SJCRH30 (cell line): Measurements from ENCODE around the gene CCHCR1. TPM values are rescaled to one million over a fixed set of nuclear protein-coding genes. Genes with fewer than 3 reads are reported as not detected.

Experiments used
- DNase-seq, 2 experiments: peaks; one replicate each; pipeline ENCODE4 v3.0.0-alpha.2; 2015 to 2020
- H3K27ac ChIP-seq: fragments of 250-450 bp; sonication (Bioruptor Pico); 2 replicates; pipeline ENCODE4 v1.5.1; 2020; ENCODE audit warnings: mild to moderate bottlenecking, moderate library complexity
- H3K27me3 ChIP-seq: fragments of 250-450 bp; sonication (Bioruptor Pico); 2 replicates; pipeline ENCODE4 v1.5.1; 2020; ENCODE audit warnings: mild to moderate bottlenecking, moderate library complexity
- H3K36me3 ChIP-seq: fragments of 250-450 bp; sonication (Bioruptor Pico); 2 replicates; pipeline ENCODE4 v1.5.1; 2020; ENCODE audit warnings: mild to moderate bottlenecking, moderate library complexity
- H3K4me1 ChIP-seq: fragments of 250-450 bp; sonication (Bioruptor Pico); 2 replicates; pipeline ENCODE4 v1.5.1; 2020; ENCODE audit warnings: mild to moderate bottlenecking, moderate library complexity
- H3K4me3 ChIP-seq: fragments of 250-450 bp; sonication (Bioruptor Pico); 2 replicates; pipeline ENCODE4 v1.5.1; 2020; ENCODE audit warnings: mild to moderate bottlenecking, moderate library complexity
- H3K9me3 ChIP-seq: fragments of 250-450 bp; sonication (Bioruptor Pico); replicated peaks from 2 replicates; pipeline ENCODE4 v1.5.1; 2020; ENCODE audit warnings: mild to moderate bottlenecking, moderate library complexity
- total RNA-seq: library from RNA; depleted of rRNA; stranded (reverse); fragments of >200 nt; shearing (Covaris generic); gene quantifications from 2 replicates; pipeline ENCODE4 v1.2.3, GENCODE V29; 2014

CCHCR1 gene
- total RNA-seq, 1 experiment from 2014 or later, result 26.6 TPM

DNA sequence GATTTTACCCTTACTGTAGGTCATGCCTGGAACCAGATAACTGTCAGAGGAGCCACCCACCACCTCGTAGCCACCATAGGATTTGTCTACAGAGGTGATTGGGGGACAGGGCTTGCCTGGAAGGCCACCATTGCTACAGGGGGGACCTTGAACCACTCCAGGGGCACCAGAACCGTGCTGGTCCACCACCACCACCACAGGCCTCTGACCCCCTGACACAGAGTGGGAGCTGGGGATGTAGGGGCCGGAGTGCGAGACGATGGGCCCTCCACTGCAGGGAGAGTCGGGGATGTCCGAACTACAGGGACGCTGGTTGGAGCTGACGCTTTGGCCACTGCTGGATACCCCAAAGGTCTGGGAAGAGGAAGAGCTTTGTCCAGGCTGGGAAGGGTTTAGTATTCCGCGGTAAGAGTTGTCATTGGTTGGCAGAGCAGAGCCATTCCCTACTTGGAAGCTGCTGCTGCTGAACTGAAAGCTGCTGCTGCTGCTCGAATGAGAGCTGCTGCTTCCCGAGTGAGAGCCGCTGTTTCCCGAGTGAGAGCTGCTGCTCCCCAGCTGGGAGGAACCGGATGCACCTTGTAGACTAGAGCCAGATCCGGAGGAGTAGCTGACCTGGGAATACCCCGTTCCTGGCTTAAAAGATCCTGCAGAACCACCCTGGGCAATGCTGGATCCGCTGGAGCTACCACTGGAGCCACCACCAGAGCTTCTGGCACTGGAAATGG lies 40.8 kb downstream of the CCHCR1 start:
- no peak overlapping the region for H3K27ac ChIP-seq
- no peak overlapping the region for H3K4me3 ChIP-seq

GRCh38 chr6:31115941-31116560 lies 41.6 kb downstream of the CCHCR1 start:
- H3K4me3 ChIP-seq, result no peak overlapping the region

More for the DNA sequence above, 40.8 kb downstream of the CCHCR1 start:
- no peaks in the 10 kb centered on the region for H3K9me3 ChIP-seq
- no peaks in the 10 kb centered on the region for H3K27me3 ChIP-seq
- DNase-seq, result no peak
- no peaks in the 10 kb centered on the region for H3K36me3 ChIP-seq
- peaks cover 35% of the 10 kb centered on the region for H3K4me1 ChIP-seq

GRCh38 chr6:31114970-31115849 lies 42.4 kb downstream of the CCHCR1 start:
- Histone ChIP-seq H3K27me3 (no peaks in the 10 kb centered on the region), H3K36me3 (no peaks in the 10 kb centered on the region), H3K4me1 (peaks cover 49% of the 10 kb centered on the region), H3K4me3 (peak overlapping the region; percentile 20; the same call in 1 of the 2 replicates), H3K27ac (peak overlapping the region; percentile 55), H3K9me3 (no peaks in the 10 kb centered on the region)
- DNase-seq, result peak in 1 of 2 experiments; percentile 55

More at GRCh38 chr6:31115941-31116560, 41.6 kb downstream of the CCHCR1 start:
- H3K36me3 ChIP-seq, result no peaks in the 10 kb centered on the region
- no peaks in the 10 kb centered on the region for H3K27me3 ChIP-seq
- no peak for DNase-seq
- H3K9me3 ChIP-seq, result no peaks in the 10 kb centered on the region
- H3K4me1 ChIP-seq, result peaks cover 43% of the 10 kb centered on the region
- no peak overlapping the region for H3K27ac ChIP-seq

- peak within 1 kb of the TSS; percentile 20; the same call in 1 of the 2 replicates for H3K4me3 ChIP-seq
- no peaks in the 10 kb centered on the region for H3K27me3 ChIP-seq
- H3K4me1 ChIP-seq, result peaks cover 49% of the 10 kb centered on the region
- peak; percentile 70 to 75 for DNase-seq
- H3K36me3 ChIP-seq, result no peaks in the 10 kb centered on the region
- H3K9me3 ChIP-seq, result no peaks in the 10 kb centered on the region
- H3K27ac ChIP-seq, result peak within 1 kb of the TSS; percentile 55
These were observed 43.1 kb downstream of the CCHCR1 start, which contains the start of gene PSORS1C1 for GRCh38 chr6:31114541-31114878. Gene PSORS1C1 (plus strand): TSS chr6:31114800. CDS start chr6:31129633, 14,833 bp downstream.

- no peak overlapping the region for H3K4me3 ChIP-seq
- peak; percentile 31 to 51 for DNase-seq
These were observed 43.6 kb downstream of the CCHCR1 start for GRCh38 chr6:31113861-31114540.

DNA sequence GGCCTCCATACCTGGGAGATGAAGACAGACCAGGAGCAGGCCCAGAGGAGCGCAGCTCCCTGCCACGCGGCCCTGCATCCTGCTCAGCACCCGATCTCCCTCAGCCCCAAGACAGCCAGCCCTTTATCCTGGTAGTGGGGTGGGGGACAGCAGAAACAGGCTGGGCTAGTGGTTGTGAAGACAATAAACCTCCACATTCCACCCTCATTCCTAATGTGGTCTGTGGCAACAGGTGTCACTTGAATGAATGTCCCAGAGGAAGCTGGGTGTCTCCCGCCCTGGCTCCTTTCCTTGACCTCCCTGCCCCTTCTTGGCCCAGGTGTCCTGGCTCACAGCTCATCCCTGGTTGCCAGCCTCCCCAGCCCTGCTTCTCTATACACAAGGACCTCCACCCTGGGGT lies 45.1 kb downstream of the CCHCR1 start, which contains the start of gene C6orf15:
Gene C6orf15 (minus strand): TSS at position 98 of the 400 bp plus-strand sequence. CDS start 20 bp downstream, at position 78.
- peak; percentile 79 to 81 for DNase-seq
- H3K4me1 ChIP-seq, result peaks cover 49% of the 10 kb centered on the region

More at GRCh38 chr6:31113861-31114540, 43.6 kb downstream of the CCHCR1 start:
- Histone ChIP-seq H3K27ac (peak overlapping the region; percentile 55), H3K27me3 (no peaks in the 10 kb centered on the region), H3K9me3 (no peaks in the 10 kb centered on the region), H3K4me1 (peaks cover 49% of the 10 kb centered on the region), H3K36me3 (no peaks in the 10 kb centered on the region)

DNA sequence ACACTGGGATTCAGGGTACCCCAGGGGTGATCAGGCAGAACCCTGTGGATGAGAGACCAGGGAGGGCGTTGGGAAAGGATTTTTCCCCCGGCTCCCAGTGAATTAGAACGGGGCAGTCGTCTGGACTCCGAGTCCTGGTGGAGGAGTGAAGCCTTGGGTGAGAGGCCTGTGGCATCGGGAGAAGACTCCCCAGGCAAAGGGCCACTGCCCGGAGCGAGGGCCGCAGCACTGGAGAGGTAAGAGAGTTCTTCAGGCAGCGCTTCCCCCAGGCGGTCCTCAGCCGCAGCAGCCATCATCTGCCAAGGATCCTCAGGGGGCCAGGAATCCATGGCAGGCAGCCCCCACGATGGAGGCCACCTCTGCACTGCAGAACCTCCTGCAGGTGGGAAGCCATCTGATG lies 45.9 kb downstream of the CCHCR1 start:
- H3K4me1 ChIP-seq, result peaks cover 49% of the 10 kb centered on the region
- peak overlapping the region; percentile 53 for H3K27ac ChIP-seq

More for the DNA sequence above, 45.1 kb downstream of the CCHCR1 start, which contains the start of gene C6orf15:
- H3K27me3 ChIP-seq, result no peaks in the 10 kb centered on the region
- no peaks in the 10 kb centered on the region for H3K36me3 ChIP-seq
- H3K27ac ChIP-seq, result peak within 1 kb of the TSS; percentile 53
- H3K9me3 ChIP-seq, result no peaks in the 10 kb centered on the region
- H3K4me3 ChIP-seq, result no peak within 1 kb of the TSS

GRCh38 chr6:31110825-31111582 lies 46.6 kb downstream of the CCHCR1 start:
- H3K4me3 ChIP-seq, result no peak overlapping the region
- no peaks in the 10 kb centered on the region for H3K36me3 ChIP-seq
- H3K9me3 ChIP-seq, result no peaks in the 10 kb centered on the region
- no peak overlapping the region for H3K27ac ChIP-seq
- H3K27me3 ChIP-seq, result no peaks in the 10 kb centered on the region
- DNase-seq, result no peak
- H3K4me1 ChIP-seq, result peaks cover 51% of the 10 kb centered on the region

More for the DNA sequence above, 45.9 kb downstream of the CCHCR1 start:
- Histone ChIP-seq H3K4me3 (no peak overlapping the region), H3K9me3 (no peaks in the 10 kb centered on the region), H3K27me3 (no peaks in the 10 kb centered on the region), H3K36me3 (no peaks in the 10 kb centered on the region)
- DNase-seq, result no peak

GRCh38 chr6:31107052-31107451 lies 50.5 kb downstream of the CCHCR1 start:
- H3K9me3 ChIP-seq, result no peaks in the 10 kb centered on the region
- no peaks in the 10 kb centered on the region for H3K36me3 ChIP-seq
- H3K4me1 ChIP-seq, result peaks cover 19% of the 10 kb centered on the region
- no peak overlapping the region for H3K27ac ChIP-seq
- H3K27me3 ChIP-seq, result no peaks in the 10 kb centered on the region
- no peak overlapping the region for H3K4me3 ChIP-seq
- no peak for DNase-seq

DNA sequence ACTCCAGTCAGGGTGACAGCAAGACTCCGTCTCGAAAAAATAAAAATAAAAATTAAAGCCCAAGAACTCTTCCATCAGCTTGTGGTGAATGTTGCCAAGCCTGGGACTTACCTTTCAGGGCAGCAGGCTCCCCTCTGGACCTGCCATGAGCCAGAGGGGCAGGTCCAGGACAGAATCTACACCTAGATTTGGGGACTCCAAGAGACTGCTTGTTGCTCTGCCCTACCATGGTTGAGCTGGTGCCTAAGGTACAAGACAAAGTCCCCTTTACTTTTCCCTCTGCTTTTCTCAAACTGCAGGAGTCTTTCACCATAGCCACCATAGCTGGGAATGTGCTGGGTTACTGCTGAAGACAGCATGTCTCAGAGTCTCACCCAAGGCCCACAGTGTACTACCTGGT lies 54.5 kb downstream of the CCHCR1 start:
- no peaks in the 10 kb centered on the region for H3K9me3 ChIP-seq
- no peak overlapping the region for H3K27ac ChIP-seq
- no peak overlapping the region for H3K4me3 ChIP-seq
- H3K27me3 ChIP-seq, result no peaks in the 10 kb centered on the region
- no peaks in the 10 kb centered on the region for H3K36me3 ChIP-seq
- H3K4me1 ChIP-seq, result peaks cover 3% of the 10 kb centered on the region
- DNase-seq, result no peak

- H3K9me3 ChIP-seq, result no peaks in the 10 kb centered on the region
- peaks cover 3% of the 10 kb centered on the region for H3K4me1 ChIP-seq
- no peaks in the 10 kb centered on the region for H3K27me3 ChIP-seq
- DNase-seq, result no peak
- H3K36me3 ChIP-seq, result no peaks in the 10 kb centered on the region
- H3K4me3 ChIP-seq, result no peak overlapping the region
- no peak overlapping the region for H3K27ac ChIP-seq
These were observed 59.1 kb downstream of the CCHCR1 start for GRCh38 chr6:31098449-31098938.

- DNase-seq, result no peak
- Histone ChIP-seq H3K9me3 (no peaks in the 10 kb centered on the region), H3K27ac (no peak overlapping the region), H3K36me3 (no peaks in the 10 kb centered on the region), H3K27me3 (no peaks in the 10 kb centered on the region), H3K4me3 (no peak overlapping the region), H3K4me1 (peaks cover 3% of the 10 kb centered on the region)
These were observed 60.9 kb downstream of the CCHCR1 start for GRCh38 chr6:31096656-31097055.

DNA sequence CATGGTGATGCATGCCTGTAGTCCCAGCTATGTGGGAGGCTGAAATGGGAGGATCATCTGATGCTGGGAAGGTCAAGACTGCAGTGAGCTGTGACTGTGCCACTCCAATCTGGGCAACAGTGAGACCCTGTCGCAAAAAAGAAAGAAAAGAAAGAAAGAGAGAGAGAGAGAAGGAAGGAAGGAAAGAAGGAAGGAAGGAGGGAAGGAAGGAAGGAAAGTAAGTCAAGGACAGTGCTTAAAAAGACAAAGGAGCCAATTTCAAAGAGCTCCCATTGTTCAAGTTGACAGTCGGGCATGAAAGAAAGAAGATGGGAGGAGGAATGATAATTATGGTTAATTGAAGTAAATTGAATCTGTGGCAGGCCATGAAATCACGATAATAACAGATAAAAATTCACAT lies 61.4 kb downstream of the CCHCR1 start:
- no peak overlapping the region for H3K4me3 ChIP-seq
- no peak overlapping the region for H3K27ac ChIP-seq
- H3K9me3 ChIP-seq, result no peaks in the 10 kb centered on the region

More for the DNA sequence above, 61.4 kb downstream of the CCHCR1 start:
- Histone ChIP-seq H3K27me3 (no peaks in the 10 kb centered on the region), H3K36me3 (no peaks in the 10 kb centered on the region), H3K4me1 (peaks cover 3% of the 10 kb centered on the region)
- DNase-seq, result no peak
